ENCODE measurements around the gene F2RL1.

Gene F2RL1

DNA sequence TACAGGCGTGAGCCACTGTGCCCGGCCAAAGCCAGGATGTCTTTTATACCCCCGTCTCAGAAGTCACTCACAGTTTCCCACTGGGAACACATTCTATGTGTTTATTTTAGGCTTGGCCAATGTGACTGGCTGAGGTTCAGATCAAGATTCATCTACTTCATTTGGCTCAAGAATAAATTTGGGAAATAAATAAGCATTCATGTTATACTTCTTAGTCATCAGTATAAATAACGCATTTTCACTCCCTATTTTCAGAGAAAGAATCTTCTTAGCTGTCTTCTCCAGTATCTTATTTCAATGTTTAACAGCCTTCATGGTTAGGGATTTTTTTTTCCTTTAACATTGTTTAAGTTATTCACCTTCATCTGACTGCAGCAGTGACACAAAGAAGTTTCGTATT, 42.8 kb downstream of the F2RL1 start:
- TF ChIP-seq, protein P1, sequence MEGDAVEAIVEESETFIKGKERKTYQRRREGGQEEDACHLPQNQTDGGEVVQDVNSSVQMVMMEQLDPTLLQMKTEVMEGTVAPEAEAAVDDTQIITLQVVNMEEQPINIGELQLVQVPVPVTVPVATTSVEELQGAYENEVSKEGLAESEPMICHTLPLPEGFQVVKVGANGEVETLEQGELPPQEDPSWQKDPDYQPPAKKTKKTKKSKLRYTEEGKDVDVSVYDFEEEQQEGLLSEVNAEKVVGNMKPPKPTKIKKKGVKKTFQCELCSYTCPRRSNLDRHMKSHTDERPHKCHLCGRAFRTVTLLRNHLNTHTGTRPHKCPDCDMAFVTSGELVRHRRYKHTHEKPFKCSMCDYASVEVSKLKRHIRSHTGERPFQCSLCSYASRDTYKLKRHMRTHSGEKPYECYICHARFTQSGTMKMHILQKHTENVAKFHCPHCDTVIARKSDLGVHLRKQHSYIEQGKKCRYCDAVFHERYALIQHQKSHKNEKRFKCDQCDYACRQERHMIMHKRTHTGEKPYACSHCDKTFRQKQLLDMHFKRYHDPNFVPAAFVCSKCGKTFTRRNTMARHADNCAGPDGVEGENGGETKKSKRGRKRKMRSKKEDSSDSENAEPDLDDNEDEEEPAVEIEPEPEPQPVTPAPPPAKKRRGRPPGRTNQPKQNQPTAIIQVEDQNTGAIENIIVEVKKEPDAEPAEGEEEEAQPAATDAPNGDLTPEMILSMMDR (IDR thresholded peaks at IDR 0.05) = no peak
- Histone ChIP-seq H3K4me3 (no peak overlapping the region), H3K27ac (no peak overlapping the region)
- no peak for DNase-seq (ENCODE audit: low spot score)

DNA sequence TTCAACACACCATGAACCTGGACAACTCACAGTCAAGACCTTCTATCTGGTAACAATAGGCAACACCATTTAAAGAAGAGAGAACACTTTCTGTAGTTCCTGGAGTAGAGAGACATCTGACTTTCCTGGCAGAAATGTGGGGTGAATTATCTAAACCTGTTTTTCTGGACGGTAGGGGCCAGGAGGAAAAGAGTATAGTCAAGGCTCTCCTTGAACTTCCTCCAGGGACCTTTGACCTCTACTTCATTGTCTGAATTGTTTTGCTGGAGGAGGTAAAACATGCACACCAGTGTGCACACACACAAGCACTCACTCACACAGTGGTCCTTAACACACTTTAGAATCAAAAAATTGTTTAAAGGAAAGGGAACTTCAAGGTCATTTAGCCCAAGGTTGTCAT, 44.2 kb downstream of the F2RL1 start:
- no peak for DNase-seq (ENCODE audit: low spot score)
- TF ChIP-seq, protein P1 (IDR thresholded peaks at IDR 0.05) = no peak
- Histone ChIP-seq H3K4me3 (no peak overlapping the region), H3K27ac (no peak overlapping the region)

DNA sequence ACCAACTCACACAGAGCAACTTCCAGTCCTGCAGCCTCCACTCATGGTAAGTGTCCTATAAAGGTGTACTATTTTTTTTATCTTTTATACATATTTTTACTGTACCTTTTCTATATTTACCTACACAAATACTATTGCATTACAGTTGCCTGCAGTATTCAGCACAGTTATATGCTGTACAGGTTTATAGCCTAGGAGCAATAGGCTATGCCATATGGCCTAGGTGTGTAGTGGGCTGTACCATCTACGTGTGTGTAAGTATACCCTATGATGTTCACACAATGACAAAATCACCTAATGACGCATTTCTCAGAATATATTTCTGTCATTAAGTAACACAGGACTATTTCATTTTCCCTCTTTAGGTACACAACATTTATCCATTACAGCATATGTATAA, 47.7 kb downstream of the F2RL1 start:
- TF ChIP-seq, protein P1 (IDR thresholded peaks at IDR 0.05) = no peak
- DNase-seq (ENCODE audit: low spot score) = no peak
- H3K4me3 ChIP-seq = no peak overlapping the region
- no peak overlapping the region for H3K27ac ChIP-seq

DNA sequence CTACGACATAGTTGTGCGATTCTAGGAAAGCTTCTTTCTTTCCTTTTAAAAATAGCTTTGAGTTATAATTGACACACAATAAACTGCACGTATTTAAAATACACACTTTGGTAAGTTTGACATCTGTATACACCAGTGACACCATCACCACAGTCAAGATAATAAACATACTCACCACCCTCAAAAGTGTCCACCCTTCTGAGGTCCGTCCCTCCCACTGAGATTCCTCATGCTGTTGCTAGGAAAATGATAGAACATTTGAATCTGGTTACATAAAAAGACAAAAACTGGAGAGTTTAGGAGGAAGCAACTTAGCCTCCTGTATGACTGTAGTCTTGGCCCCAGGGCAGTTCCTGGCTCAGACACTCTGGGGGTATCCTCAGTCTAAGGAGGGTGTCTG, 48.2 kb downstream of the F2RL1 start:
- no peak overlapping the region for H3K27ac ChIP-seq
- DNase-seq (ENCODE audit: low spot score) = no peak
- TF ChIP-seq, protein P1 (IDR thresholded peaks at IDR 0.05) = no peak
- no peak overlapping the region for H3K4me3 ChIP-seq

DNA sequence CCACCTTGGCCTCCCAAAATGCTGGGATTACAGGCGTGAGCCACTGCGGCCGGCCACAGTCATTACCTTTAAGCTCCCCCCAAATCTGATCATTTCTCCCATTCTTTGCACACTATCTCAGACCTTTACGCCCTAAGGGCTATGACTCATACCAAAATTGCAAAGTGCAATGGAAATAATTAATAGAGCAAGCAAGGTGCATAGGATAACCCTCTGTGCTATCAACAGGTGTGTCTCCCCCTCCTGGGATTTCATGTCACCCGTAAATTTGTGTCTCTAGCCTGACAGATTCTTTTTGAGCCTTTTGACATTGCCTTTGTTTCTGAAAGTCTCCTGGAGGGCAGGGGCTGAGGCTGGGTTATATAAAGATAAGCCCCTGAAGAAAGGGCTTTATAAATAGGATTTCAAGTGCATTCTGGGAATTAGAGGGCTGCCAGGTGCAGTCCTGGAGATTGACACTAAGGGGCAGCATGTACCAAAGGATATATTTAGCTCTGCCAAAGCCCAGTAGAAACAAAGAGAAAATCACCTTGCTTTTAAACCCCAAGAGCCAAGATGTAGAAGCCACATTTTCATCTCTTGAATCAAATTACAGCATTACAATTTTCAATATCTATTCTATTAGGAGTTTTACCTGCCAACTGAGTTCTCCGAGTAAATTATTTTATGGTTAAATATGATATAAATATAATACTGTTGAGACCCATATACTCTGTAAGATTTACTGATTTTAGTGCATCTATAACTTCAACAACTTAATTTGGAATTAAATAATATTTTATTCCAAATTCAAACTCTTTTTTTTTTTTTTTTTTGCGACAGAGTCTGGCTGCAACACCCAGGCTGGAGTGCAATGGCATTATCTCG, 49.2 kb downstream of the F2RL1 start:
- TF ChIP-seq, protein P1 (IDR thresholded peaks at IDR 0.05) = no peak
- H3K27ac ChIP-seq = no peak overlapping the region
- H3K4me3 ChIP-seq = no peak overlapping the region
- DNase-seq (ENCODE audit: low spot score) = no peak

DNA sequence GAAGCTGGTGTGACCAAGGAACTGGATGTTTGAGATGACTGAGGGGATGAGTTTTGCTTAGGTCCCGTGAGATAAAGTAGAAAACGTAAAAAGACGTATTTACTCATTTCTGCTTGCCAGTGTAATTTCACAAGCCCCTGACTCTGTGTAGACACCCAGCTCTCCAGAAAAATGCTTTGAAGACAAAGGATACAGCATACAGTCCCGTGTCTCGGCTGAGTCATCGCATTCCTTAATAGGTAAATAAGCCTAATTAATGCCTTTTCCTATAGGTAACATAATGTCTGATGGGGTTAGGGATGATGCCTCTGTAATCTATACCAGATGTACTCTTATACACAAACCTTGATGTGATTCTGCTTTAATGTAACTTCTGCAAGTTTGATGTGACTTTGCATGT, 51.2 kb downstream of the F2RL1 start:
- Histone ChIP-seq H3K4me3 (no peak overlapping the region), H3K27ac (no peak overlapping the region)
- DNase-seq (ENCODE audit: low spot score) = no peak
- TF ChIP-seq, protein P1 (IDR thresholded peaks at IDR 0.05) = no peak

DNA sequence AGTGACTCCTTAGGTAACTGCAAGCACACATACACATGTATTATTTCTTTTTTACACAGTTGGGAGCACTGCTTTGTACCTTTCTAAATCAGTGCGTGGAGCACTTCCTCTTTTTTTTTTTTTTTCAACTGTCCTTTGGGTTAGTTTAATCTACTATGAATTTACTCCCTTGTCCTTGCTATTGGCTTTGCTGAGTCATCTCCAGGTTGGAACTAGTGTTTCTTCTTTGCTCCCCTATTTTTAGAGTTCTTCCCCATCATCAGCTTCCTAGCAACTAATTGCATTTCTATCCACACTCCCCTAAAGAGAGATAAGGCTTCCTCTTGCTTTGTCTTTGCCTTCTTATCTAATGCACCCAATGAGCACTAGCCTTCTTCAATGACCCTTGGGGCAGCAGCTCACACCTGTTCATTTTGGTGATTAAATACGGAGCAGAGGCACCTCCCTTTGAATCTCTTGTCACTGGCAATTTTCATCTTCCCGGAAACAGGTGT, 55.3 kb downstream of the F2RL1 start:
- no peak for DNase-seq (ENCODE audit: low spot score)
- no peak overlapping the region for H3K4me3 ChIP-seq
- no peak overlapping the region for H3K27ac ChIP-seq
- TF ChIP-seq, protein P1 (IDR thresholded peaks at IDR 0.05) = no peak

Measured in coronary artery (tissue), 2 donors.